ENCODE results near the gene OBSL1.

The OBSL1 gene

DNA sequence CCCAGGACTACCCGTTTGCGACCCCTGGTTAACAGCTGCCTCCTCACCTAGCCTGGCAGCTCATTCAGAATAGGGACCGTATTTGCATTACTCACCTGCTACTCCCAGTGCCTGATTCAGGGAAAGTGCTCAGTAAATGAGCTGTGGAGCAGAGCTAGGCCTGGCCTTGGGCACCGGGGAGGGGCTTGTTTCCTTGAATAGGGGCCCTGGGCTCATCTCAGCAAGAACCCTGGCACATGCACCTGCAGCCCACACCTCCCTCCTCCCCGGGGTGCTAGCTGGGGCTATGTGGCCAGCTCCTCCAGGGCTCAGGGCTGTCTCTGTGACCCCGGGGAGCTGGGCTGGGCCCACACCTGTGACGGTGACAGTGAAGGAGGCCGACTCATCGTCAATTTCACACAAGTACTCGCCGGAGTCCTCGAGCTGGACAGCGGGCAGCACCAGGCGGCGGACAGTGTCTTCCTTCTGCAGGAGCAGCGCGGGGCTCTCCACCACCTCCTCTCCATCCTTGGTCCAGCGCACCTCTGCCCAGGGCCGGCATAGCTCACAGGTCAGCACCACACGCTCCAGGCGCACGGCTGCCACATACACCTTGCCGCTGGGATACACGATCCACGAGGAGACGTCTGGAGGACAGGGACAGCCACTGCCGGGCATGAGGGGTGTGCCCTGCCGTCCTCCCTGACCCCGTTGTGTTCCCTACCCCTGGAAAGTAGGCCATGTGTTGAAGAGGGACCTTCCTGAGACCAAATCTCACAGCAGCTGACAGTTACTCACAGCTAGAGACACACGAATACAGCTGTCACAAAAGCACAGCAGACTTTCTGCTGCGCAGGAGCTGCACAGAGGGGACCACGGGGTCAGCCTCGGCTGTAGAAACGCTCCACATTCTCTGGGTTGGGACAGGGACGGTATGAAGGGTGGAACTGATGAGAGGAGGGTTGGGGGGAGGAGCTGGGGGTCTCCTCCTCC lies 9.0 kb downstream of the OBSL1 start:
- no peak overlapping the region for H3K27ac Mint-ChIP-seq
- ATAC-seq: no peak

DNA sequence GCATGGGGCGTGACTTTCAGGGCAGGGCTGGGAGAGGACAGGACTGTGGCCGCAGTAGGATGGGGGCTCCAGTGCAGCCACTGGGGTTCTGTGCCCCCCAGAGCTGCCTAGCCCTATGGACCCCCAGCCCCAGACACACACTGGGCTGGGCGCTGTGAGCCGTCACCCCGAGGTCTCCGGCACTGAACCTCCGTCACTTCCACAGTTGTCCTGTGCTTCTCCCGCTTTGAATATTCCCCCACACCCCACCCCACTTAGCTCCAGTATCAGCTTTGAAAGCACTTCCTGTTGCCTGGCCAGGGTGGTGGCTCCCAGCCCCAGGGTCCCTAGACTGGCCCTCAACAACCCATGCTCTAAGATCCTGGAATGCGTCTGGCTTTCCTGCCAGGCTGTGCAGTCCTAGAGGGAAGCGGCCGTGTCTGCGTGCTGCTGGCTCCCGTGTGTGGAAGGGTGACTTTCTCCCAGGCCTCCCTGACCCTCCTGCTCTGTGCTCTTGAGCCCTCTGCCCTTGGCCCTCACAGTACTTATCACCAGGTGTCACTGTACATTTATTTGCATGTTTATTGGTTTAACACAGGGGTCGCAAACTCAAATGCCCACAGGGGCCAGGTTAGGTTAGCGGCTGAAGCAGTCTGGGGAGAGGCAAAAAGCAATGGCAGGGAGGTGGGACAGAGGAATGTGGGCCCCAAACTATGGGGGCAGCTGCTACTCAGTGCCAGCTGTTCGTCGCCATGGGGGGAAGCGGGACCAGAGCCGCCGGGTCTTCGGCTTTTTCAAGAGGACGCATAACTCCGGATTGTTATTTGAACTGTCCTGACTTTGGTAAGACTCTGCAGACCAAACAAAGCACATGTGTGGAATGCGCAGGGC lies 9.9 kb downstream of the OBSL1 start:
- ATAC-seq: no peak
- Mint-ChIP-seq H3K27ac (no peak overlapping the region), H3K27me3 (peaks cover 63% of the 10 kb centered on the region), H3K4me3 (no peak overlapping the region), H3K9me3 (no peaks in the 10 kb centered on the region), H3K4me1 (no peaks in the 10 kb centered on the region), H3K36me3 (no peaks in the 10 kb centered on the region)

More for the DNA sequence above, 9.0 kb downstream of the OBSL1 start:
- Mint-ChIP-seq H3K36me3 (no peaks in the 10 kb centered on the region), H3K4me3 (no peak overlapping the region), H3K4me1 (no peaks in the 10 kb centered on the region), H3K9me3 (no peaks in the 10 kb centered on the region), H3K27me3 (peaks cover 55% of the 10 kb centered on the region)

DNA sequence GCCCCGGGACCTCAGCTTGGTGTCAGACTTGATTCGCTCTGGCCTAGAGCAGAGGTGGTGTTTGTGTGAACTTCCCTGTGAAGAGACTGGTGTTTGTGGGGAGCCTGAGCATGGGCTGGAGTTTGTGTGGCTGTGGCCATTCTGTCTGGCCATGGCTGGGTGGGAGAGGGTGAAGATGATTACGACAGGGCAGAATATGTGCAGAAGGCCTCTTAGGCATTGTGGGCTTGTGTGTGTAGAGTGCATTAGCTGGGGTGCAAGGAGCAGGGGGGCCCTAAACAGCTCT lies 10.5 kb downstream of the OBSL1 start:
- Mint-ChIP-seq H3K4me3 (no peak overlapping the region), H3K27ac (no peak overlapping the region), H3K36me3 (no peaks in the 10 kb centered on the region), H3K9me3 (no peaks in the 10 kb centered on the region), H3K4me1 (no peaks in the 10 kb centered on the region), H3K27me3 (peaks cover 68% of the 10 kb centered on the region)
- no peak for ATAC-seq

DNA sequence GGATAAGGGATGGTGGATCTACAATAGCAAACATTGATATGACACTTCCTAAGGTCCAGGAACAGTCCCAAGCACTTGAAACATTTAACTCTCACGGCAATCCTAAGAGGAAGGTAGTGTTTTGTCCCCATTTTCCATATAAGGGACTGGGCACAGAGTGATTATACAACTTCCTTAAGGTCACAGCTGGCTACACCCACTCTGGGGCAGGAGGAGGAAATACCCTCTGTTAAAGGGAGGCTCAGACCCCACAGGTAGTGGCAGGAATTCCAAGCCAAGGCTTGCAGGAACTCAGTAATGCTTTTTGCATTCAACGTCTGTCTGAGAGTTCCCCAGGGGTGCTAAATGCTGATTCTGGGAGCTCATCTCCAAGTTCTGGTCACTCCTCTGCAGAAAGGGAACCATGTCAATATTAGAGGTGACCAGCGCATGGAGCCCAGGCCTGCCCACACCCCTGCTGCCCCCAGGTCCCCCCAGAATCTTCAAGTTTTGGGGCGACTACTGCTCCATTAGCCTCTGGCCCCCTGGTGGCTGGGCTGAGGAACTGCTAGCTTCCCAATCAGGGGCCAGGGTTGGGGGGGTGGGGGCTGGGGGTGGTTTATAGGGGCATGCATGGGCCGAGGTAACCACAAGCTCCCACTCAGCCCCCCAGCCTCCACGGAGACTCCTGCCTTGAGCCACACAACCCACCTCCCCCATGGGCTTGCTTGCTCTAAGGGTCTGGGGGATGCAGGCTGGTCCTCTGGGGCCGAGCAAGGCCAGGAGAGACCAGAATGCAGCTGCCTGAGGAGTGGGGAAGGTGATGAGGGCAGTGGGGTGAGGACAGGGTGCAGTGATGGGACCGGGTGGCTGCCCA lies 11.1 kb downstream of the OBSL1 start:
- H3K27me3 Mint-ChIP-seq: peaks cover 71% of the 10 kb centered on the region
- no peaks in the 10 kb centered on the region for H3K9me3 Mint-ChIP-seq
- no peaks in the 10 kb centered on the region for H3K36me3 Mint-ChIP-seq
- no peak overlapping the region for H3K4me3 Mint-ChIP-seq
- H3K27ac Mint-ChIP-seq: no peak overlapping the region
- ATAC-seq: no peak
- no peaks in the 10 kb centered on the region for H3K4me1 Mint-ChIP-seq

DNA sequence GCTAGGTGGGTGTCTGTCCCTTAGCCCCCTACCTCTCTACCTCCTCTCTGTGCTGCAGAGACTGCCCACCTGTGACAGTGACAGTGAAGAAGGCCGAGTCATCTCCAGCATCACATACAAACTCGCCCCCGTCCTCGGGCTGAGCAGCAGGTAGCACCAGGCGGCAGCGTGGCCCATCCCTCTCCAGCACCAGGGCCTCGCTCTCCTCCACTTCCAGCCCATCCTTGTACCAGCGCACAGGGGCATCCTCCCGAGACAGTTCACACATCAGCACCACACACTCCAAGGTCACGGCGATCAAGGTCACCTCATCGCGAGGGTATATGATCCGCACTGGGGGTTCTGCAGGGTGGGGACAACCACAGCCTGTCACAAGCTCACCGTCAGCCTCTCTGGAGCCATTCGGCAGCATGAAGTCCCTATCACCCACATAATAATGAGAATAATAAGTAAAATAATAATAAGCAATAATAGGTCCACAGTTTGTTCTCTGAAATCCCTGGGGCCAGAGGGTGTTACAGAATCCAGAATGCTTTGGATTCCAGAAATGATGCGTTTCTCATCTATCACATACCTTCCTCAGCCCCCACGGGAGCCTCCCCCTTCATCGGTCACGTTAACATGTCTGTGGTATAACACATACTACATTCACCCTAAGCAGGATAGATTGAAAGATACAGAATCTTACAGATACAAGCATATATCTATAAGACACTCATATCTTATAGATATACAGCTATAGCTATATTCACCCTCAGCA lies 12.0 kb downstream of the OBSL1 start:
- no peak overlapping the region for H3K4me3 Mint-ChIP-seq
- H3K4me1 Mint-ChIP-seq: no peaks in the 10 kb centered on the region
- ATAC-seq: no peak
- peaks cover 71% of the 10 kb centered on the region for H3K27me3 Mint-ChIP-seq
- H3K36me3 Mint-ChIP-seq: no peaks in the 10 kb centered on the region
- no peak overlapping the region for H3K27ac Mint-ChIP-seq
- H3K9me3 Mint-ChIP-seq: no peaks in the 10 kb centered on the region

DNA sequence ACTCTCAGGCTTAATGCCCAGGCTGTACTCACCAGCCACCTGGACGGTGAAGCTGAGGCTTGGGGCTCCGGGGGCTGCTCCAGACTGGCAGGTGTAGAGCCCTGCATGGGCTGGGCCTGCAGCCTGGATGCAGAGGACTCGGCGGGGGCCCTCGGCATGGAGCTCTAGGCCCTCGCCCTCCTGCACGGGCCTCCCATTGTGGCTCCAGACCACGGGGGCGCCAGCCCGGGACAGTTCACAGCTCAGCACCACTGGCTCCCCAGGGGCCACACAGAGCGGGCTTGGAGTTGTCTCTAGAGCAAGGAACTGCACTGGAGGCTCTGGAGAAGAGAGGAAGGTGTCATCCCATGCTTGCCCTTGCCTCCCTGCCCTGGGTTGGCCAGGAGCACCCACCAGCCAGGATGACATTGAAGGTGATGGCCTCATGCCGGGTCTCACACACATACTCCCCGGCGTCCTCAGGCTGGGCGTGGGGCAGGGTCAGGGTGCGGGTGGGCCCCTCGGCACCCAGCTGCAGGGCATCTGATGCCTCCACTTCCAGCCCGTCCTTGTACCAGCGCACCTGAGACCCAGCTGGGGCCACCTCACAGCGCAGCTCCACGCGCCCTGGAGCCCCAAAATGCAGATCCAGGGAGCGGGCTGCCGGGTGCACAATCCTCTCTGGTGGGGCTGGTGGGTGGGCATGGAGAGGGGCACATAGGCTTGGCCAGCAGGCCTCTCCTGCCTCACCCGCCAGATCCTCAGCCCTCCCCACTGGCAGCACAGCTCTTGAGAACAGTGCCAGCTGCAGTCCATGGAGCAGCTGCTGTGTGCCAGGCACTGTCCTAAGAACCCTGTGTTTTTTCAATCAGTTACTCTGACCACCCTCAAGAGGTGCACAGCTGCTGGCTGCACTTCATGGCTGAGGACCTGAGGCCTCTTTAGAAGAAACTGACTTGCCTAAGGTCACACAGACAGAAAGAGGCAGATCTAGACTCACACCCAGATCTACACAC lies 13.3 kb downstream of the OBSL1 start:
- ATAC-seq: no peak
- Mint-ChIP-seq H3K27me3 (peaks cover 73% of the 10 kb centered on the region), H3K36me3 (no peaks in the 10 kb centered on the region), H3K9me3 (no peaks in the 10 kb centered on the region), H3K27ac (no peak overlapping the region), H3K4me1 (no peaks in the 10 kb centered on the region), H3K4me3 (no peak overlapping the region)

DNA sequence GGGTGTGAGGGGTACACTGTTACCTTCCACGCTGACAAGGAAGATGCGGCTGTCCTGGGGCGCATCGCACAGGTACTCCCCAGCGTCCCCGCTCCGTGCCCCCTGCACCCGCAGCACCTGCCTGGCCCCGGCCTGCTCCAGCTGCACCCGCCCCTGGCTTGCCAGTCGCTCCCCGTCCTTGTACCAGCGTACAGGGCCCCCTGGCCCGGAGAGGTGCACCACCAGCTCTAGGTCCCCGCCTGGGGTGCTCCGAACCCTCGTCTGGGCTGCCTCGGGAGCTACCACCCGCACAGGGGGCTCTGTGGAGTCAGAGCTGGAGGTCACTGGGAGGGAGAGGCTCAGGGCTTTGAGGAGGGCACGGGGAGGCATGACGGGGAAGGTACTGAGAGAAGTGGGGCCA lies 14.0 kb downstream of the OBSL1 start:
- Mint-ChIP-seq H3K27ac (no peak overlapping the region), H3K9me3 (no peaks in the 10 kb centered on the region), H3K36me3 (no peaks in the 10 kb centered on the region), H3K4me1 (no peaks in the 10 kb centered on the region), H3K4me3 (no peak overlapping the region), H3K27me3 (peaks cover 66% of the 10 kb centered on the region)
- no peak for ATAC-seq

DNA sequence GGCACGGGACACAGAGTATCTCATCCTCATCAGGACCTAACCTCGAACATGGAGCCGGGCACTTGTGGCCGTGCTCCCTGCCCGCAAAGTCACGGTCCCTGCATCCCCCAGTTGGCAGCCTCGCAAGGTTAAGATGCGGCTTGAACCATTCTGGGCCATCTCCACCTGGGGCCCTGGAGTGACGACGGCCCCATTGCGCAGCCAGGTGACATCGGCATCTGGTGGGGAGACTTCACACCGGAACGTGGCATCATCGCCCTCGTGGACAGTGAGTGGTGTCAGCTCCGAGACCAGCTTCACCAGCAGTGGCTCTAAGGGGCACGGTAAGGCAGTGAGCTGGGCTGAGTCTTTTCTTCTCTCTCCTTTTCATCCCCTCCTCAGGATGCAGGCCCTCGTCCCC lies 14.9 kb downstream of the OBSL1 start:
- Mint-ChIP-seq H3K4me1 (peaks cover 8% of the 10 kb centered on the region), H3K4me3 (no peak overlapping the region), H3K9me3 (no peaks in the 10 kb centered on the region), H3K27me3 (peaks cover 69% of the 10 kb centered on the region), H3K36me3 (no peaks in the 10 kb centered on the region), H3K27ac (no peak overlapping the region)
- no peak for ATAC-seq

DNA sequence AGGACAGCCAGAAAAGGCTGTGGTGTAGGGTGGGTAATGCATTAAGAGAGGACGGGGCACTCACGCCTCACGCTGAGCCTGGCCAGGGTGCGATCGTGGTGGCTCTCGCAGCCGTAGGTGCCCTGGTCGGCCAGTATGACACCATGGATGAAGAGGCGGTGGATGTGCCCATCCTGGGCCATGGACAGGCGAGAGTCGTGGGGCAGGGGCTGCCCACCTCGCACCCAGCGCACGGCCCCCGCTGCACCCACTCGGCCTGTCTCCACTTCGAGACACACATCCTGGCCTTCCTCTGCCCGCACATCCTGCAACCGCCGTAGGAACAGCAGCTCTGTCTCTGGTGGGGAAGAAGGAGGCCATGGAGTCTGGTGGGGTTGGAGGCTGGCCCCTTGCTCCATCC lies 15.4 kb downstream of the OBSL1 start:
- Mint-ChIP-seq H3K27me3 (peaks cover 74% of the 10 kb centered on the region), H3K9me3 (no peaks in the 10 kb centered on the region), H3K4me3 (no peak overlapping the region), H3K27ac (no peak overlapping the region), H3K4me1 (peaks cover 12% of the 10 kb centered on the region), H3K36me3 (no peaks in the 10 kb centered on the region)
- ATAC-seq: no peak

DNA sequence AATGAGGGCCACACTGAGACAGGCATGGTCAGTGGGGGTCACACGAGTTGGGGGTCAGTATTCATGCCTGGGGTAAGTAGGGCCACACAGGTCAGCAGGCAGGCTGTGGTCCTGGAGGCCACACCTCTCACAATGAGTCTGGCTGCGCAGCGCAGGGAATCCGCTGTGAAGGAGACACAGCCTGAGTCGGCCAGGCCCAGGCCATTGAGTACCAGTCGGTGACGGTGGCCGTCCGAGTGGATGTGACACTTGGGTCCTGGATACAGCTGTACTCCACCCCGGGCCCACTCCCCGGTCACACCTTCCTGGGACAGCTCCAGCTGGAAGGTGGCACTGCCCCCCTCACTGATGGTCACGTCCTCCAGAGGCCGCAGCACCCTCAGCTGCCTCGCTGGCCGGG lies 17.0 kb downstream of the OBSL1 start:
- Mint-ChIP-seq H3K9me3 (no peaks in the 10 kb centered on the region), H3K4me1 (peaks cover 15% of the 10 kb centered on the region), H3K4me3 (no peak overlapping the region), H3K27ac (no peak overlapping the region), H3K27me3 (peaks cover 86% of the 10 kb centered on the region), H3K36me3 (no peaks in the 10 kb centered on the region)
- no peak for ATAC-seq

DNA sequence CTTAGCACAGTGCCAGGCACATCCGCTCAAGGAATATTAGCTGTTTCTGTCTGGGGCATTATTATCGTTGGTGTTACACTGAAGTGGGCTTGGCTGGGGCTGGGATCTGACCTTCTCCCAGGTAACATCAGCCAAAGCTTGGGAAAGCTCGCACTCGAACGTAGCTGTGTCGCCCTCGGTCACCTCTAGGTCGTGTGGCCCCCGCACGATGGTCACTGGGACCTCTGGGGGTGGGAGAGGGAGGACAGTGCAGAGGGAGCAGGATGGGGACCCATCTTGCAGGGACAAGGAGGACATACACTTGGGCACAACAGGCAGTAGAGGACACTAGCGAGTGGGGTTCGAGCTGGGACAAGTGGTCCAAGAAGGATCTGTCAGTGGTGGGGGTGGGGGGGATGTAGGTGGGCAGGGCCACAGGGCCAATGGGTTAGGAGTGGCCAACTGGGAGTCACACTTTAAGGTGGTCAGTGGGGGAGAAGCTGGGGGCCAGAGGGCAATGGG lies 17.8 kb downstream of the OBSL1 start:
- Mint-ChIP-seq H3K27ac (no peak overlapping the region), H3K27me3 (peaks cover 86% of the 10 kb centered on the region), H3K4me3 (no peak overlapping the region), H3K9me3 (no peaks in the 10 kb centered on the region), H3K36me3 (no peaks in the 10 kb centered on the region), H3K4me1 (peaks cover 15% of the 10 kb centered on the region)
- ATAC-seq: no peak

DNA sequence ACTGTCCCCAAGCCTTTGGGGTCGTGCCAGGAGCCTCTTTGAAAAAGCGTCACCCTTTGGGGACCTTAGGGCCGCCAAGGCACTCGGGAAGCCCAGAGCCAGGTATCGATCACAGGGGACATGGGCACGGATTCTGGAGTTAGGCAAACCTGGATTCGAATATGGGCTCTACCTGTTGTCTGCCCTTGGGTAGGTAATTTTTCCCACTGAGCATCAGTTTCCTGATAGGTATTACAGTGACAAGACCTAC lies 18.2 kb downstream of the OBSL1 start:
- Mint-ChIP-seq H3K27me3 (peaks cover 86% of the 10 kb centered on the region), H3K9me3 (no peaks in the 10 kb centered on the region), H3K4me1 (peaks cover 15% of the 10 kb centered on the region), H3K27ac (no peak overlapping the region), H3K36me3 (no peaks in the 10 kb centered on the region), H3K4me3 (no peak overlapping the region)
- no peak for ATAC-seq

DNA sequence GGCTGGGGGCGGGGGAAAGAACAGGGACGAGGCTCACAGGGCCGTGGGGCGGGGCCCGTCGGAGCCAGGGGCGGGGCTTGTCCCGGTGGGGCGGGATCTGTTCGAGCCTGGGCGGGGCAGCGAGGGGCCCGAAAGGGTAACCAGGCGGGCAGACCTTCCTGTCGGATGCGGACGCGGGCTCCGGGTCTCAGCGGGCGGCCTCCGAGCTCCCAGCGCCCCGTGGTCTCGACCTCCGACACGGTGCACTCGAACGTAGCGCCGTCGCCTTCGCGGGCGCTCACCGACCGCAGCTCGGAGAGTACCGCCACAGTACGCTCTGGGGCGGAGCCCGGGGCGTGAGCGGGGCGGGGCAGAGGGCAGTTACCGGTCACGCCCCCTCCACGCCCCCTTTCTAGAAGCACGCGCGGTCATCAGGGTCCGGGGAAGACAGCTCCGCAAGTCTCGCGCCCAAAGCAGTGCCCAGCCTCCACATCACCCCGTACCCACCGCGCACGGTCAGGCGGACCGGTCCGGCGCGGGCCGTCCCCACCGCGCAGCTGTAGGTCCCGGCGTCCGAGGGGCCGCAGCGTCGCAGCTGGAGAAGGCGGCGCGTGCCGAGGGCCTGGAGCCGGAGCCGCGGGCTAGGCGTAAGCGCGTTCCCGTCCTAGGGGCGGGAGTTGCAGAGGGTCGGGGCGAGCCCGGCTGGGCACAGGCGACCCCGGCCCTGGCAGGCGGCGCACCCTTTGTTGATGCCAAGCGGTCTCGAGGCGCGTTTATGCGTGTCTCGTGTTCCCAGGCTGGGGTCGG lies 18.8 kb downstream of the OBSL1 start:
- H3K4me1 Mint-ChIP-seq: peaks cover 15% of the 10 kb centered on the region
- H3K4me3 Mint-ChIP-seq: peak overlapping the region; percentile 66
- ATAC-seq: peak; percentile 82
- no peaks in the 10 kb centered on the region for H3K36me3 Mint-ChIP-seq
- peaks cover 87% of the 10 kb centered on the region for H3K27me3 Mint-ChIP-seq
- H3K27ac Mint-ChIP-seq: no peak overlapping the region
- H3K9me3 Mint-ChIP-seq: no peaks in the 10 kb centered on the region
